Thyroid gland (tissue), 4 donors: Measurements from ENCODE around the gene SLC4A7. TPM values are rescaled to one million over a fixed set of nuclear protein-coding genes. Genes with fewer than 3 reads are reported as not detected.
"Not testable (repeated sequence)": the region's sequence is repeated elsewhere in the genome, so short reads cannot be mapped to it uniquely, and the experiment has no call there.

Experiments used
- DNase-seq, 2 donors: peaks; one replicate each; pipeline ENCODE4 v3.0.0-alpha.2; 2019
- H3K27ac ChIP-seq, 3 donors: fragments of 200-600 bp; sonication (generic); 1 replicate in 2 of 3; 2 replicates in 1 of 3; pipeline ENCODE4 v1.5.1; 2016 to 2019; ENCODE audit warnings: mild to moderate bottlenecking in 1 of 3, moderate library complexity in 1 of 3
- H3K27me3 ChIP-seq: fragments of 200-600 bp; sonication (generic); one replicate; pipeline ENCODE4 v1.5.1; 2019
- H3K36me3 ChIP-seq, 2 donors: fragments of 200-600 bp; sonication (generic); one replicate each; pipeline ENCODE4 v1.5.1; 2016 to 2019
- H3K4me1 ChIP-seq, 2 donors: fragments of 200-600 bp; sonication (generic); one replicate each; pipeline ENCODE4 v1.5.1; 2017 to 2019
- H3K4me3 ChIP-seq, 3 donors: fragments of 200-600 bp; sonication (generic); replicated peaks in 1 of 3; 1 replicate in 2 of 3; 2 replicates in 1 of 3; pipeline ENCODE4 v1.5.1; 2016; ENCODE audit warnings: mild to moderate bottlenecking in 1 of 3
- H3K9me3 ChIP-seq: fragments of 200-600 bp; sonication (generic); one replicate; pipeline ENCODE4 v1.5.1; 2017
- CTCF ChIP-seq, 6 experiments: fragments of 200-600 bp in 3 of 6; fragments of 450-650 bp in 3 of 6; sonication (generic) in 3 of 6; IDR thresholded peaks; one replicate each; pipeline ENCODE4 v1.5.1; 2016 to 2019; ENCODE audit warnings: antibody characterized with exemption in 6 of 6, mild to moderate bottlenecking in 2 of 6, inconsistent platforms in 1 of 6, moderate library complexity in 1 of 6
- POLR2A ChIP-seq, 2 donors: fragments of 450-650 bp; IDR thresholded peaks; one replicate each; pipeline ENCODE4 v1.6.1; 2017; ENCODE audit warnings: antibody characterized with exemption in 2 of 2, mild to moderate bottlenecking in 2 of 2, moderate library complexity in 1 of 2
- WGBS, 2 donors: methylation state at CpG; one replicate each; pipeline ENCODE4 v1.1.5; 2017; 5-methylcytosine and 5-hydroxymethylcytosine counted together
- intact Hi-C: fragments of 100-400 bp; cut with DNase I; formaldehyde crosslinking; loops from one replicate; pipeline ENCODE4 v1.15.1; 2023
- total RNA-seq, 4 donors: library from RNA; depleted of rRNA; stranded (reverse); fragments of >200 nt; gene quantifications; one replicate each; pipeline ENCODE4 v1.2.3, GENCODE V29; 2016

SLC4A7 gene
- total RNA-seq, 4 donors from 2014 or later = 22.0 to 47.6 (median 32.3) TPM

GRCh38 chr3:27452368-27453090 lies 31.7 kb downstream of the SLC4A7 start:
- Histone ChIP-seq H3K9me3 (no peaks in the 10 kb centered on the region), H3K4me3 (no peak overlapping the region), H3K36me3 (no peaks in the 10 kb centered on the region), H3K27ac (no peak overlapping the region), H3K27me3 (no peaks in the 10 kb centered on the region), H3K4me1 (no peaks in the 10 kb centered on the region)
- 94 to 97% methylated on average over 1 of the region's 1 CpG for whole genome bisulfite sequencing, 2 donors
- no peak for DNase-seq
- TF ChIP-seq CTCF (IDR thresholded peaks at IDR 0.05) (no peak), POLR2A (IDR thresholded peaks at IDR 0.05) (no peak)
- intact Hi-C loops = no loop called here

- intact Hi-C loops = no loop called here
- TF ChIP-seq POLR2A (IDR thresholded peaks at IDR 0.05) (no peak), CTCF (IDR thresholded peaks at IDR 0.05) (no peak)
- DNase-seq = no peak
Observed at GRCh38 chr3:27451842-27452241, 32.3 kb downstream of the SLC4A7 start.

GRCh38 chr3:27451251-27451650 lies 32.9 kb downstream of the SLC4A7 start:
- Histone ChIP-seq H3K9me3 (no peaks in the 10 kb centered on the region), H3K27me3 (no peaks in the 10 kb centered on the region), H3K4me3 (no peak overlapping the region), H3K36me3 (no peaks in the 10 kb centered on the region), H3K27ac (no peak overlapping the region), H3K4me1 (no peaks in the 10 kb centered on the region)
- TF ChIP-seq CTCF (IDR thresholded peaks at IDR 0.05) = no peak
- no peak for TF ChIP-seq POLR2A (IDR thresholded peaks at IDR 0.05)
- intact Hi-C loops = no loop called here
- DNase-seq = no peak

More at GRCh38 chr3:27451842-27452241, 32.3 kb downstream of the SLC4A7 start:
- no peaks in the 10 kb centered on the region for H3K4me1 ChIP-seq
- H3K9me3 ChIP-seq = no peaks in the 10 kb centered on the region
- no peak overlapping the region for H3K27ac ChIP-seq
- H3K27me3 ChIP-seq = no peaks in the 10 kb centered on the region
- H3K36me3 ChIP-seq = no peaks in the 10 kb centered on the region
- H3K4me3 ChIP-seq = no peak overlapping the region

- Histone ChIP-seq H3K27ac (no peak overlapping the region), H3K36me3 (no peaks in the 10 kb centered on the region), H3K9me3 (no peaks in the 10 kb centered on the region), H3K4me3 (no peak overlapping the region), H3K4me1 (no peaks in the 10 kb centered on the region), H3K27me3 (no peaks in the 10 kb centered on the region)
- intact Hi-C loops = no loop called here
- DNase-seq = no peak
- TF ChIP-seq POLR2A (IDR thresholded peaks at IDR 0.05) = no peak
- no peak for TF ChIP-seq CTCF (IDR thresholded peaks at IDR 0.05)
- 95 to 97% methylated on average over 2 of the region's 2 CpGs for WGBS, 2 donors
Observed at GRCh38 chr3:27449530-27450150, 34.5 kb downstream of the SLC4A7 start.

GRCh38 chr3:27442995-27443394 lies 41.2 kb downstream of the SLC4A7 start:
- H3K27ac ChIP-seq, DNase-seq, H3K4me1 ChIP-seq, H3K9me3 ChIP-seq, H3K36me3 ChIP-seq, H3K4me3 ChIP-seq, H3K27me3 ChIP-seq, intact Hi-C loops: not testable (repeated sequence)
- 94 to 98% methylated on average over 13 of the region's 13 CpGs for WGBS, 2 donors

- DNase-seq, H3K36me3 ChIP-seq, H3K27me3 ChIP-seq, H3K9me3 ChIP-seq, H3K27ac ChIP-seq, H3K4me3 ChIP-seq, H3K4me1 ChIP-seq, intact Hi-C loops: not testable (repeated sequence)
- 96 to 98% methylated on average over 4 of the region's 4 CpGs for WGBS, 2 donors
Observed at GRCh38 chr3:27438352-27438751, 45.8 kb downstream of the SLC4A7 start.
